ENCODE data around the gene ZNF862. TPM values are rescaled to one million over a fixed set of nuclear protein-coding genes. Genes with fewer than 3 reads are reported as not detected.

Gene ZNF862
- total RNA-seq, 1 experiment from 2014 or later: 3.6 TPM

GRCh38 chr7:149801002-149801566, 37.1 kb upstream of the ZNF862 start:
- Mint-ChIP-seq H3K27me3 (ENCODE audit: low read depth) (no peaks in the 10 kb centered on the region), H3K27ac (no peak overlapping the region), H3K9me3 (no peaks in the 10 kb centered on the region), H3K36me3 (no peaks in the 10 kb centered on the region), H3K4me3 (no peak overlapping the region), H3K4me1 (no peaks in the 10 kb centered on the region)
- ChIA-PET POLR2A (no interaction called here), CTCF (interaction anchor here (0.5 to 4.9 kb wide), 7 partner anchors 11 to 1209 kb away, joined by 3 to 37 read pairs (median 11); partner anchors contain the start of gene ZNF862)
- no peak for TF ChIP-seq ZNF396 (CRISPR knock-in tag; IDR thresholded peaks at IDR 0.05; ENCODE audit: borderline replicate concordance)
- no peak for ATAC-seq
- no peak for DNase-seq (ENCODE audit: low spot score)

GRCh38 chr7:149801816-149802215, 36.4 kb upstream of the ZNF862 start:
- Mint-ChIP-seq H3K36me3 (no peaks in the 10 kb centered on the region), H3K27ac (no peak overlapping the region), H3K4me1 (no peaks in the 10 kb centered on the region), H3K4me3 (no peak overlapping the region), H3K27me3 (ENCODE audit: low read depth) (no peaks in the 10 kb centered on the region), H3K9me3 (no peaks in the 10 kb centered on the region)
- no peak for TF ChIP-seq IRF1 (CRISPR knock-in tag; IDR thresholded peaks at IDR 0.05)
- no peak for TF ChIP-seq ZNF219 (CRISPR knock-in tag; IDR thresholded peaks at IDR 0.05; ENCODE audit: borderline replicate concordance)
- no peak for TF ChIP-seq RELA (CRISPR knock-in tag; IDR thresholded peaks at IDR 0.05; ENCODE audit: borderline replicate concordance)
- TF ChIP-seq FOXP4 (CRISPR knock-in tag; IDR thresholded peaks at IDR 0.05): no peak
- no peak for TF ChIP-seq NR2C2 (CRISPR knock-in tag; IDR thresholded peaks at IDR 0.05)
- TF ChIP-seq HMGXB4 (CRISPR knock-in tag; IDR thresholded peaks at IDR 0.05): no peak
- TF ChIP-seq MAX (CRISPR knock-in tag; IDR thresholded peaks at IDR 0.05): no peak
- ATAC-seq (no peak), DNase-seq (ENCODE audit: low spot score) (no peak)
- ChIA-PET CTCF (interaction anchor here (1.3 to 4.9 kb wide), 4 partner anchors 12 to 60 kb away, joined by 4 to 30 read pairs (median 6); no protein-coding TSS in a partner anchor), POLR2A (no interaction called here)

GRCh38 chr7:149802966-149803365, 35.2 kb upstream of the ZNF862 start:
- H3K4me1 Mint-ChIP-seq: no peaks in the 10 kb centered on the region
- CTCF ChIA-PET: interaction anchor here (1.1 to 4.9 kb wide), 4 partner anchors 13 to 58 kb away, joined by 4 to 30 read pairs (median 6); no protein-coding TSS in a partner anchor
- no peaks in the 10 kb centered on the region for H3K9me3 Mint-ChIP-seq
- H3K4me3 Mint-ChIP-seq: no peak overlapping the region
- H3K27me3 Mint-ChIP-seq (ENCODE audit: low read depth): no peaks in the 10 kb centered on the region
- no peak overlapping the region for H3K27ac Mint-ChIP-seq
- DNase-seq (ENCODE audit: low spot score) (no peak), ATAC-seq (no peak)
- POLR2A ChIA-PET: no interaction called here
- no peaks in the 10 kb centered on the region for H3K36me3 Mint-ChIP-seq
- TF ChIP-seq GABPB1 (CRISPR knock-in tag; IDR thresholded peaks at IDR 0.05): no peak
- TF ChIP-seq NFE2L1 (CRISPR knock-in tag; IDR thresholded peaks at IDR 0.05): no peak
- no peak for TF ChIP-seq PRDM15 (CRISPR knock-in tag; IDR thresholded peaks at IDR 0.05)
- no peak for TF ChIP-seq TEAD4 (CRISPR knock-in tag; IDR thresholded peaks at IDR 0.05)
- no peak for TF ChIP-seq IRF1 (CRISPR knock-in tag; IDR thresholded peaks at IDR 0.05)
- TF ChIP-seq KAT7 (CRISPR knock-in tag; IDR thresholded peaks at IDR 0.05; ENCODE audit: borderline replicate concordance): no peak
- no peak for TF ChIP-seq ZNF512 (CRISPR knock-in tag; IDR thresholded peaks at IDR 0.05; ENCODE audit: borderline replicate concordance)
- no peak for TF ChIP-seq CDX4 (CRISPR knock-in tag; IDR thresholded peaks at IDR 0.05; ENCODE audit: borderline replicate concordance)
- no peak for TF ChIP-seq ZBTB21 (CRISPR knock-in tag; IDR thresholded peaks at IDR 0.05; ENCODE audit: borderline replicate concordance)
- no peak for TF ChIP-seq PREB (CRISPR knock-in tag; IDR thresholded peaks at IDR 0.05; ENCODE audit: borderline replicate concordance)
- TF ChIP-seq NR2C2 (CRISPR knock-in tag; IDR thresholded peaks at IDR 0.05): no peak
